HG03439 (cell line): Measurements from ENCODE around the gene COG1.
"Not testable (repeated sequence)": the region's sequence is repeated elsewhere in the genome, so short reads cannot be mapped to it uniquely, and the experiment has no call there.

Source experiments
- ATAC-seq: cut with Tn5 transposase; IDR thresholded peaks from one replicate; pipeline ENCODE4 v1.9.1; 2021; ENCODE audit warnings: mild to moderate bottlenecking, moderate library complexity; ENCODE audit not compliant: unreplicated experiment

The COG1 gene

GRCh38 chr17:73192894-73193701, at the start of gene COG1:
TSS of gene COG1 (plus strand) at chr17:73193055. CDS start at chr17:73193070, 15 bp downstream.
- peak; percentile 65 for ATAC-seq

GRCh38 chr17:73144209-73144608, 48.6 kb upstream of the COG1 start:
- ATAC-seq = not testable (repeated sequence)

GRCh38 chr17:73145641-73146040, 47.2 kb upstream of the COG1 start:
- ATAC-seq = no peak

GRCh38 chr17:73147791-73148190, 45.1 kb upstream of the COG1 start:
- ATAC-seq = not testable (repeated sequence)

- no peak for ATAC-seq
Observed at GRCh38 chr17:73148540-73149334, 44.1 kb upstream of the COG1 start.

- not testable (repeated sequence) for ATAC-seq
Observed at GRCh38 chr17:73150622-73151300, 42.1 kb upstream of the COG1 start.

- no peak for ATAC-seq
Observed at GRCh38 chr17:73151916-73152632, 40.8 kb upstream of the COG1 start.

GRCh38 chr17:73155410-73156165, 37.3 kb upstream of the COG1 start:
- no peak for ATAC-seq

- peak; percentile 56 for ATAC-seq
Observed at GRCh38 chr17:73156166-73156840, 36.6 kb upstream of the COG1 start.

GRCh38 chr17:73156887-73157520, 35.9 kb upstream of the COG1 start:
- ATAC-seq = no peak

- ATAC-seq = no peak
Observed at GRCh38 chr17:73157521-73157890, 35.3 kb upstream of the COG1 start.

GRCh38 chr17:73158133-73158532, 34.7 kb upstream of the COG1 start:
- no peak for ATAC-seq

GRCh38 chr17:73160980-73161630, 31.8 kb upstream of the COG1 start:
- no peak for ATAC-seq

GRCh38 chr17:73163043-73163442, 29.8 kb upstream of the COG1 start:
- ATAC-seq = no peak

GRCh38 chr17:73165616-73166404, 27.0 kb upstream of the COG1 start:
- no peak for ATAC-seq

GRCh38 chr17:73166731-73167581, 25.9 kb upstream of the COG1 start:
- ATAC-seq = no peak

GRCh38 chr17:73168667-73169066, 24.2 kb upstream of the COG1 start:
- no peak for ATAC-seq
